NCI-H1436 (cell line): ENCODE data around the gene ARL5B.

Source experiments
- DNase-seq: peaks from one replicate; lab custom pipeline; 2025; lab: John Stamatoyannopoulos, UW

Gene ARL5B

GRCh38 chr10:18703521-18703920 lies 44.3 kb downstream of the ARL5B start:
- DNase-seq, result no peak

- no peak for DNase-seq
These were observed 51.0 kb downstream of the ARL5B start for GRCh38 chr10:18710201-18710653.

- no peak for DNase-seq
These were observed 53.8 kb downstream of the ARL5B start for GRCh38 chr10:18713077-18713476.

- DNase-seq, result no peak
These were observed 59.8 kb downstream of the ARL5B start for GRCh38 chr10:18718991-18719390.

- no peak for DNase-seq
These were observed 60.6 kb downstream of the ARL5B start for GRCh38 chr10:18719811-18720210.

- DNase-seq, result no peak
These were observed 61.8 kb downstream of the ARL5B start for GRCh38 chr10:18721067-18721466.

GRCh38 chr10:18723801-18724200 lies 64.6 kb downstream of the ARL5B start:
- DNase-seq, result no peak
